ENCODE results near the gene TMEM116. TPM values are rescaled to one million over a fixed set of nuclear protein-coding genes. Genes with fewer than 3 reads are reported as not detected.

The TMEM116 gene
- total and polyA plus RNA-seq, 9 donors: 9.1 to 17.9 (median 11.3) TPM

- no peaks in the 10 kb centered on the region for H3K4me1 ChIP-seq (ENCODE audit: insufficient read depth)
- no peaks in the 10 kb centered on the region for H3K27me3 ChIP-seq
- intact Hi-C loops (cut with DNase I): no loop called here
- TF ChIP-seq CTCF (IDR thresholded peaks at IDR 0.05) (no peak), EP300 (IDR thresholded peaks at IDR 0.05) (no peak), POLR2A (IDR thresholded peaks at IDR 0.05) (no peak)
- no peak overlapping the region for H3K4me3 ChIP-seq
- no peak overlapping the region for H3K27ac ChIP-seq
- DNase-seq: no peak
- no peaks in the 10 kb centered on the region for H3K9me3 ChIP-seq
- H3K36me3 ChIP-seq: no peaks in the 10 kb centered on the region
- 71 to 74% (median 72%) methylated on average over 5 of the region's 5 CpGs for WGBS, 3 donors
These were observed 85.6 kb downstream of the TMEM116 start for GRCh38 chr12:111927346-111927745.

- Histone ChIP-seq H3K9me3 (no peaks in the 10 kb centered on the region), H3K4me3 (no peak overlapping the region), H3K27me3 (no peaks in the 10 kb centered on the region), H3K36me3 (no peaks in the 10 kb centered on the region), H3K4me1 (ENCODE audit: insufficient read depth) (no peaks in the 10 kb centered on the region), H3K27ac (no peak overlapping the region)
- intact Hi-C loops (cut with DNase I): no loop called here
- 94 to 96% (median 95%) methylated on average over 2 of the region's 2 CpGs for WGBS, 3 donors
- TF ChIP-seq CTCF (IDR thresholded peaks at IDR 0.05): no peak
- TF ChIP-seq POLR2A (IDR thresholded peaks at IDR 0.05): no peak
- no peak for TF ChIP-seq EP300 (IDR thresholded peaks at IDR 0.05)
- no peak for DNase-seq
These were observed 86.3 kb downstream of the TMEM116 start for GRCh38 chr12:111926631-111927030.

GRCh38 chr12:111925171-111925570 lies 87.8 kb downstream of the TMEM116 start:
- TF ChIP-seq CTCF (IDR thresholded peaks at IDR 0.05) (no peak), EP300 (IDR thresholded peaks at IDR 0.05) (no peak), POLR2A (IDR thresholded peaks at IDR 0.05) (no peak)
- WGBS, 3 donors: 87 to 89% (median 87%) methylated on average over 3 of the region's 3 CpGs
- Histone ChIP-seq H3K36me3 (no peaks in the 10 kb centered on the region), H3K4me3 (no peak overlapping the region), H3K27me3 (no peaks in the 10 kb centered on the region), H3K27ac (no peak overlapping the region), H3K4me1 (ENCODE audit: insufficient read depth) (no peaks in the 10 kb centered on the region), H3K9me3 (no peaks in the 10 kb centered on the region)
- DNase-seq: no peak
- intact Hi-C loops (cut with DNase I): no loop called here

- no peaks in the 10 kb centered on the region for H3K9me3 ChIP-seq
- H3K27ac ChIP-seq: no peak overlapping the region
- no peaks in the 10 kb centered on the region for H3K36me3 ChIP-seq
- H3K4me1 ChIP-seq (ENCODE audit: insufficient read depth): no peaks in the 10 kb centered on the region
- no peaks in the 10 kb centered on the region for H3K27me3 ChIP-seq
- no peak for DNase-seq
- 91 to 98% (median 97%) methylated on average over 1 of the region's 1 CpG for WGBS, 3 donors
- H3K4me3 ChIP-seq: no peak overlapping the region
- intact Hi-C loops (cut with DNase I): no loop called here
- TF ChIP-seq EP300 (IDR thresholded peaks at IDR 0.05) (no peak), POLR2A (IDR thresholded peaks at IDR 0.05) (no peak)
These were observed 105.2 kb downstream of the TMEM116 start for GRCh38 chr12:111907740-111908139.

- TF ChIP-seq EP300 (IDR thresholded peaks at IDR 0.05) (no peak), CTCF (IDR thresholded peaks at IDR 0.05) (no peak), POLR2A (IDR thresholded peaks at IDR 0.05) (no peak)
- Histone ChIP-seq H3K9me3 (no peaks in the 10 kb centered on the region), H3K27ac (no peak overlapping the region), H3K27me3 (no peaks in the 10 kb centered on the region), H3K4me3 (no peak overlapping the region), H3K36me3 (no peaks in the 10 kb centered on the region), H3K4me1 (ENCODE audit: insufficient read depth) (no peaks in the 10 kb centered on the region)
- DNase-seq: no peak
- intact Hi-C loops (cut with DNase I): no loop called here
- WGBS, 3 donors: 94 to 100% (median 96%) methylated on average over 3 of the region's 3 CpGs
These were observed 107.5 kb downstream of the TMEM116 start for GRCh38 chr12:111905502-111905901.
